Measurements from ENCODE around the gene NUP155. TPM values are rescaled to one million over a fixed set of nuclear protein-coding genes. Genes with fewer than 3 reads are reported as not detected.
A peak's percentile ranks its signal among the peaks of the same experiment; 100 is the strongest.
"Not testable (repeated sequence)": the region's sequence is repeated elsewhere in the genome, so short reads cannot be mapped to it uniquely, and the experiment has no call there.

The NUP155 gene
- total RNA-seq, 1 donor from 2014 or later = 89.3 TPM

DNA sequence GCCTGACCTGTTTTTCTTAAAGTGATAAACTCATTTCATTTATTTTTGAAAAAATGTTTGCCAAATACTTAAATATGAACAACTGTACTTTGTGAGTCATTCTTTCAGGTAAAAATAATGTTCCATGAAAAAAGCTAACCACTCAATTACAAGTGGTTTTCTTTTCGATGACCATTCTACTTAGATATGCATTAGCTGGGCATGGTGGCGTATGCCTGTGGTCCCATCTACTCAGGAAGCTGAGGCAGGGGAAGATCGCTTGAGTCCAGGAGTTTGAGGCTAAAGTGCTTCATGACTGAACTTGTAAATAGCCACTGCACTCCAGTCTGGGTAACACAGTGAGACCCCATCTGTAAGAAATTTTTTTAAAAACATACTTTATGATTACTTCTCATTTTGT lies 4.2 kb upstream of the NUP155 start:
- Histone ChIP-seq H3K4me3 (no peak overlapping the region), H3K4me1 (peaks cover 4% of the 10 kb centered on the region), H2AFZ (replicated peaks) (no peak overlapping the region), H3K4me2 (no peak overlapping the region), H3K27me3 (no peaks in the 10 kb centered on the region), H3K79me2 (ENCODE audit: low read depth) (peaks cover 17% of the 10 kb centered on the region), H3F3A (ENCODE audit: low read depth) (peaks cover 14% of the 10 kb centered on the region), H3K9ac (no peak overlapping the region), H3K9me3 (ENCODE audit: low read depth) (no peaks in the 10 kb centered on the region), H4K20me1 (ENCODE audit: low read depth) (no peaks in the 10 kb centered on the region), H3K27ac (no peak overlapping the region), H3K36me3 (no peaks in the 10 kb centered on the region)
- DNase-seq (ENCODE audit: low spot score) = no peak
- Mint-ChIP-seq H3K4me1 (peaks cover 7% of the 10 kb centered on the region), H3K4me3 (no peak overlapping the region), H3K9me3 (no peaks in the 10 kb centered on the region), H3K27me3 (ENCODE audit: insufficient read depth, low read depth) (peaks cover 4% of the 10 kb centered on the region), H3K36me3 (no peaks in the 10 kb centered on the region), H3K27ac (no peak overlapping the region)
- TF ChIP-seq, protein P1, sequence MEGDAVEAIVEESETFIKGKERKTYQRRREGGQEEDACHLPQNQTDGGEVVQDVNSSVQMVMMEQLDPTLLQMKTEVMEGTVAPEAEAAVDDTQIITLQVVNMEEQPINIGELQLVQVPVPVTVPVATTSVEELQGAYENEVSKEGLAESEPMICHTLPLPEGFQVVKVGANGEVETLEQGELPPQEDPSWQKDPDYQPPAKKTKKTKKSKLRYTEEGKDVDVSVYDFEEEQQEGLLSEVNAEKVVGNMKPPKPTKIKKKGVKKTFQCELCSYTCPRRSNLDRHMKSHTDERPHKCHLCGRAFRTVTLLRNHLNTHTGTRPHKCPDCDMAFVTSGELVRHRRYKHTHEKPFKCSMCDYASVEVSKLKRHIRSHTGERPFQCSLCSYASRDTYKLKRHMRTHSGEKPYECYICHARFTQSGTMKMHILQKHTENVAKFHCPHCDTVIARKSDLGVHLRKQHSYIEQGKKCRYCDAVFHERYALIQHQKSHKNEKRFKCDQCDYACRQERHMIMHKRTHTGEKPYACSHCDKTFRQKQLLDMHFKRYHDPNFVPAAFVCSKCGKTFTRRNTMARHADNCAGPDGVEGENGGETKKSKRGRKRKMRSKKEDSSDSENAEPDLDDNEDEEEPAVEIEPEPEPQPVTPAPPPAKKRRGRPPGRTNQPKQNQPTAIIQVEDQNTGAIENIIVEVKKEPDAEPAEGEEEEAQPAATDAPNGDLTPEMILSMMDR (IDR thresholded peaks at IDR 0.05) = no peak
- TF ChIP-seq EZH2phosphoT487 (IDR thresholded peaks at IDR 0.05) (no peak), EZH2 (IDR thresholded peaks at IDR 0.05) (no peak)

DNA sequence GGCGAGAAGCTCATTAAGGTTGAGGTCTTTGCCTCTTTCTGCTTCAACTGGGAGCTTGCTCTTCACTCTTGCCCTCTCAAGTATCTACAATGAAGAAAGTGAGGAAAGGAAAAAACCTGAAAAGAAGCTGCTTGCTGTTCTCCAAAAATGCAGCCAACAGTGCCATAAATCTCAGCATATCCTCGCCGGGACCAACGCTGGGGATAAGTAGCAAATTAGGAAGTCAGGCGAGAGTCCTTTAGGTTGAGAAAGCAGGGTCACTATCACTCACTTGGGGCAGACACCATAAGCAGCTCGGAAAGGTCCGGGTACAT lies 399 bp downstream of the NUP155 start:
- Mint-ChIP-seq H3K27me3 (ENCODE audit: insufficient read depth, low read depth) (peaks cover 4% of the 10 kb centered on the region), H3K9me3 (no peaks in the 10 kb centered on the region), H3K27ac (peak overlapping the region; percentile 97), H3K4me1 (peaks cover 22% of the 10 kb centered on the region), H3K4me3 (peak overlapping the region; percentile 99), H3K36me3 (peaks cover 2% of the 10 kb centered on the region)
- Histone ChIP-seq H3K9ac (peak overlapping the region; percentile 90), H3K79me2 (ENCODE audit: low read depth) (peaks cover 54% of the 10 kb centered on the region), H4K20me1 (ENCODE audit: low read depth) (peaks cover 9% of the 10 kb centered on the region), H2AFZ (replicated peaks) (peak overlapping the region; percentile 85), H3K9me3 (ENCODE audit: low read depth) (no peaks in the 10 kb centered on the region), H3K4me1 (peaks cover 14% of the 10 kb centered on the region), H3K4me3 (peak overlapping the region; percentile 92), H3K27ac (peak overlapping the region; percentile 62), H3K4me2 (peak overlapping the region; percentile 97), H3K36me3 (no peaks in the 10 kb centered on the region), H3F3A (ENCODE audit: low read depth) (peaks cover 14% of the 10 kb centered on the region), H3K27me3 (no peaks in the 10 kb centered on the region)
- TF ChIP-seq EZH2 (IDR thresholded peaks at IDR 0.05) (peak; percentile 14), EZH2phosphoT487 (IDR thresholded peaks at IDR 0.05) (no peak)
- DNase-seq (ENCODE audit: low spot score) = no peak

DNA sequence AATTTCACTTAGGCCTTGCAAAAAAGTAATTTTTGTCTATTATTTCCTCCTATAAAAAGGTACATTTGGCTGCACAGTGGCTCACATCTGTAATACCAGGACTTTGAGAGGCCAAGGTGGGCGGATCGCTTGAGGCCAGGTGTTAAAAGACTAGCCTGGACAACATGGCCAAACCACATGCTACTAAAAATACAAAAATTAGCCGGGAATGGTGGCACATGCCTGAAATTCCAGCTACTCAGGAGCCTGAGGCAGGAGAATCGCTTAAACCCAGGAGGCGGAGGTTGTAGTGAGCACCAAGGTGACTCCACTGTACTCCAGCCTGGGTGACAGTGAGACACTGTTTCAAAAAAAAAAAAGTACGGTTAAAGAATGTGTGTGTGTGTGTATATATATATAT lies 15.7 kb downstream of the NUP155 start:
- no peaks in the 10 kb centered on the region for H3K9me3 Mint-ChIP-seq
- TF ChIP-seq, protein P1 (IDR thresholded peaks at IDR 0.05) = no peak
- TF ChIP-seq EZH2phosphoT487 (IDR thresholded peaks at IDR 0.05) (no peak), EZH2 (IDR thresholded peaks at IDR 0.05) (no peak)
- Histone ChIP-seq H3K27ac (no peak overlapping the region), H3F3A (ENCODE audit: low read depth) (peaks cover 1% of the 10 kb centered on the region), H3K9ac (no peak overlapping the region), H3K4me3 (no peak overlapping the region), H3K4me2 (no peak overlapping the region), H3K27me3 (no peaks in the 10 kb centered on the region), H3K4me1 (no peaks in the 10 kb centered on the region), H2AFZ (replicated peaks) (no peak overlapping the region), H3K79me2 (ENCODE audit: low read depth) (peaks cover 9% of the 10 kb centered on the region), H3K36me3 (peaks cover 14% of the 10 kb centered on the region), H4K20me1 (ENCODE audit: low read depth) (no peaks in the 10 kb centered on the region), H3K9me3 (ENCODE audit: low read depth) (no peaks in the 10 kb centered on the region)
- H3K4me1 Mint-ChIP-seq = no peaks in the 10 kb centered on the region
- no peaks in the 10 kb centered on the region for H3K27me3 Mint-ChIP-seq (ENCODE audit: insufficient read depth, low read depth)
- peaks cover 10% of the 10 kb centered on the region for H3K36me3 Mint-ChIP-seq
- H3K27ac Mint-ChIP-seq = no peak overlapping the region
- H3K4me3 Mint-ChIP-seq = no peak overlapping the region
- DNase-seq (ENCODE audit: low spot score) = no peak

DNA sequence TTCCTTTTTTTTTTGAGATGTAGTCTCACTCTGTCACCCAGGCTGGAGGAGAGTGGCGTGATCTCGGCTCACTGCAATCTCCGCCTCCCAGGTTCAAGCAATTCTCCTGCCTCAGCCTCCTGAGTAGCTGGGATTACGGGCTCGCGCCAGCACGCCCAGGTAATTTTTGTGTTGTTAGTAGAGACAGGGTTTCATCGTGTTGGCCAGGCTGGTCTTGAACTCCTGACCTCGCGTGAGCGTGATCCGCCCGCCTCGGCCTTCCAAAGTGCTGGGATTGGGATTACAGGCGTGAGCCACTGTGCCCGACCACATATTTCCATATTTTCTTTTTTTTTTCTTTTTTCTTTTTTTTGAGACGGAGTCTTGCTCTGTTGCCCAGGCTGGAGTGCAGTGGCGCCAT lies 28.2 kb downstream of the NUP155 start:
- peaks cover 14% of the 10 kb centered on the region for H3K36me3 Mint-ChIP-seq
- H3K9ac ChIP-seq; H3K4me1 ChIP-seq; H3K4me3 ChIP-seq; H3K27me3 ChIP-seq; H3K9me3 Mint-ChIP-seq; H3K79me2 ChIP-seq (ENCODE audit: low read depth); H3K27me3 Mint-ChIP-seq (ENCODE audit: insufficient read depth, low read depth); H3F3A ChIP-seq (ENCODE audit: low read depth); H4K20me1 ChIP-seq (ENCODE audit: low read depth); DNase-seq (ENCODE audit: low spot score); H3K9me3 ChIP-seq (ENCODE audit: low read depth); H3K27ac ChIP-seq; H3K4me2 ChIP-seq; H2AFZ ChIP-seq (replicated peaks); H3K4me3 Mint-ChIP-seq; H3K27ac Mint-ChIP-seq; H3K4me1 Mint-ChIP-seq: not testable (repeated sequence)
- H3K36me3 ChIP-seq = peaks cover 19% of the 10 kb centered on the region

DNA sequence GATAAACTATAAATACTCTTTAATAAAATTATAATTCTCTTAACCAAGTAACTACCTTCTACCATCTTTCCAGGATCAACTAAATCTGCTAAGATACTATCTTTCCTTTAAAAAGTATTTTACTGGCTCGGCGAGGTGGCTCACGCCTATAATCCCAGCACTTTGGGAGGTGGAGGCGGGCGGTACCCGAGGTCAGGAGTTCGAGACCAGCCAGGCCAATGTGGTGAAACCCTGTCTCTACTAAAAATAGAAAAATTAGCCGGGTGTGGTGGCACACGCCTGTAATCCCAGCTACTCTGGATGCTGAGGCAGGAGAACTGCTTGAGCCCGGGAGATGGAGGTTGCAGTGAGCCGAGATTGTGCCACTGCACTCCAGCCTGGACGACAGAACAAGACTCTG lies 36.2 kb downstream of the NUP155 start:
- H3K27ac Mint-ChIP-seq; H4K20me1 ChIP-seq (ENCODE audit: low read depth); H3K4me1 Mint-ChIP-seq; H3K4me3 Mint-ChIP-seq; H3K9ac ChIP-seq; H3K9me3 ChIP-seq (ENCODE audit: low read depth); H3K4me3 ChIP-seq; H3K4me1 ChIP-seq; H3K27me3 Mint-ChIP-seq (ENCODE audit: insufficient read depth, low read depth); H3K27ac ChIP-seq; H3K9me3 Mint-ChIP-seq; H3K4me2 ChIP-seq; H3K27me3 ChIP-seq; H3F3A ChIP-seq (ENCODE audit: low read depth); H3K79me2 ChIP-seq (ENCODE audit: low read depth); DNase-seq (ENCODE audit: low spot score); H2AFZ ChIP-seq (replicated peaks): not testable (repeated sequence)
- peaks cover 26% of the 10 kb centered on the region for H3K36me3 ChIP-seq
- H3K36me3 Mint-ChIP-seq = peaks cover 21% of the 10 kb centered on the region
